HFFc6 (cell line): ENCODE data around the gene OR10C1. TPM values are rescaled to one million over a fixed set of nuclear protein-coding genes. Genes with fewer than 3 reads are reported as not detected.

Experiments
- DNase-seq: peaks from one replicate; pipeline ENCODE4 v3.0.0-alpha.2; 2018
- H3K27ac Mint-ChIP-seq: 2 replicates; pipeline ENCODE4 v1.8.0; 2020; ENCODE audit warnings: mild to moderate bottlenecking, mixed read lengths
- H3K27me3 Mint-ChIP-seq: 2 replicates; pipeline ENCODE4 v1.8.0; 2021; ENCODE audit warnings: mild to moderate bottlenecking, moderate library complexity, mixed read lengths; ENCODE audit not compliant: insufficient read depth
- H3K36me3 Mint-ChIP-seq: 2 replicates; pipeline ENCODE4 v1.8.0; 2021; ENCODE audit warnings: low read depth, mixed read lengths
- H3K4me1 Mint-ChIP-seq: 2 replicates; pipeline ENCODE4 v1.8.0; 2020; ENCODE audit warnings: low read depth, mixed read lengths
- H3K4me3 Mint-ChIP-seq: 2 replicates; pipeline ENCODE4 v1.8.0; 2020; ENCODE audit warnings: mild to moderate bottlenecking, moderate library complexity, mixed read lengths
- H3K9me3 Mint-ChIP-seq: 2 replicates; pipeline ENCODE4 v1.8.0; 2020; ENCODE audit warnings: mild to moderate bottlenecking, mixed read lengths
- total RNA-seq, 6 experiments: library from RNA; stranded (reverse); fragmentation: NEBNext Ultra II Directional; extraction: Animal tissue kit (Norgen Biotek cat#: 25700); gene quantifications; 2 replicates in 1 of 6; 3 replicates in 5 of 6; pipeline ENCODE4 v1.2.3, GENCODE V29; 2021
- TF ChIP-seq, protein P1 (sequence below): fragments of 200-600 bp; sonication (generic); IDR thresholded peaks from 2 replicates; pipeline ENCODE4 v1.5.0; 2021; ENCODE audit warnings: antibody characterized with exemption, mild to moderate bottlenecking

Gene OR10C1
- total RNA-seq, 6 experiments from 2014 or later: not detected

DNA sequence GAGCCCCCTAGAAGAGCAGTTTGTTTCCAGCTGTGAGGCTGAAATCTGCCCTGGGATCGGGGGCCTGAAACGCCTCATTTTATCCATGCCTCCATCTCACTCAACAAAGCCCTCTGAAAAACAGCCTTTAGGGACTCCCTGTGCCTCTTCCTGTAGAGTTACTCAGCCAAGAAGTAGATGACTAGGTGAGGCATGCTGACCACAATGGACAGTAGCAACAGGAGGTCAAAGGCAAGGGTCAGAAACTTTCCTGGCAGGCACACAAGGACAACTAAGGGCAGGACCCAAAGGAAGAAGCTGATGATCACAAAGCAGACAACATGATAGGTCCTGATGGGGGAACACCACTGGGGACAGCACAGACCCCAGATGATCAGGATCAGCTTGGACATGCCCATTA is 35.9 kb downstream of the OR10C1 start:
- TF ChIP-seq, protein P1, sequence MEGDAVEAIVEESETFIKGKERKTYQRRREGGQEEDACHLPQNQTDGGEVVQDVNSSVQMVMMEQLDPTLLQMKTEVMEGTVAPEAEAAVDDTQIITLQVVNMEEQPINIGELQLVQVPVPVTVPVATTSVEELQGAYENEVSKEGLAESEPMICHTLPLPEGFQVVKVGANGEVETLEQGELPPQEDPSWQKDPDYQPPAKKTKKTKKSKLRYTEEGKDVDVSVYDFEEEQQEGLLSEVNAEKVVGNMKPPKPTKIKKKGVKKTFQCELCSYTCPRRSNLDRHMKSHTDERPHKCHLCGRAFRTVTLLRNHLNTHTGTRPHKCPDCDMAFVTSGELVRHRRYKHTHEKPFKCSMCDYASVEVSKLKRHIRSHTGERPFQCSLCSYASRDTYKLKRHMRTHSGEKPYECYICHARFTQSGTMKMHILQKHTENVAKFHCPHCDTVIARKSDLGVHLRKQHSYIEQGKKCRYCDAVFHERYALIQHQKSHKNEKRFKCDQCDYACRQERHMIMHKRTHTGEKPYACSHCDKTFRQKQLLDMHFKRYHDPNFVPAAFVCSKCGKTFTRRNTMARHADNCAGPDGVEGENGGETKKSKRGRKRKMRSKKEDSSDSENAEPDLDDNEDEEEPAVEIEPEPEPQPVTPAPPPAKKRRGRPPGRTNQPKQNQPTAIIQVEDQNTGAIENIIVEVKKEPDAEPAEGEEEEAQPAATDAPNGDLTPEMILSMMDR: no peak
- no peaks in the 10 kb centered on the region for H3K27me3 Mint-ChIP-seq
- peaks cover 56% of the 10 kb centered on the region for H3K9me3 Mint-ChIP-seq
- no peaks in the 10 kb centered on the region for H3K4me1 Mint-ChIP-seq
- no peak for DNase-seq
- H3K36me3 Mint-ChIP-seq: peaks cover 6% of the 10 kb centered on the region; the same call in 1 of the 2 replicates
- H3K27ac Mint-ChIP-seq: no peak overlapping the region
- H3K4me3 Mint-ChIP-seq: no peak overlapping the region

DNA sequence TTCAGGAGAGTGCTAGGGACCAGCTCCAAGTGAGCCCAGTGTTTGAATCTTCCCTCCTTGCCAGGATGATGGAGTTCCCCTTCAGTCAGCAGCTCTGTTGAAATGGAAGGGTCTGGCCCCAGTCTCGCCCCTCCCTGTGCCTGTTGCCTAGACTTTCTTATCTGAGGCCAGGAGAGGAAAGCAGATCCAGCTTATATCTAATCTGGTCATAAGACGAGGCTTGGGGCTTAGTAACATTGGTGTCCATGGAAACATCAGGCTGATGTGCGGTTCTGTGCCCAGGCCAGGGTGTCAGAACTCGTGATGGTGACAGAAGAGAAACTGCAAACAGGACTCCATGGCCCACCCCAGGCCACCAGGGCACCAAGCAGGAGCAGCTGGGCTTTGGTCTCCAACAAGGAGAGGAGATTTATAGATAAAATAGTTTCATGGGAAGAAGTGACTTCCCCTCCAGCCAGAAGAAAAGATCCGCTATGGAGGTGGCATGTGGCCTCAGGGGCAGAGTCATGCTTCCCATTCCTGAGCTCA is 38.9 kb downstream of the OR10C1 start:
- no peak for DNase-seq
- Mint-ChIP-seq H3K27ac (no peak overlapping the region), H3K36me3 (no peaks in the 10 kb centered on the region), H3K4me3 (no peak overlapping the region), H3K27me3 (no peaks in the 10 kb centered on the region), H3K9me3 (peaks cover 62% of the 10 kb centered on the region), H3K4me1 (no peaks in the 10 kb centered on the region)
- TF ChIP-seq, protein P1: no peak

DNA sequence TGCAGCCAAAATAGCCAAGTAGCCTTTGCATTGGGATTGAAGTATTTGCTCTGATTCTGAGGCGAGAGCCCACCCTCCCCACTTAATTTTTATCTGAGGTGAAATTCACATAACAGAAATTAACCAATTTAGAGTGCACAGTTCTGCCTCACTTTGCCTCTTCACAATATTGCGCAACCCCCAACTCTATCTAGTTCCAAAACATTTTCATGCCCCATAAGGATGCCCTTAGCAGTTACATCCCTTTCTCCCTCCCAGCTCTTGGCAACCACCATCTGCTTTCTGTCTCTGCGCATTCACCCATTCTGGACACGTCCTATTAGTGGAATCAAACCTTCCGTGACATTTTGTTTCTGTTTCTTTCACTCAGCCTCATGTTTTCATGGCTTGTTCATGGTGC is 39.6 kb downstream of the OR10C1 start:
- H3K9me3 Mint-ChIP-seq: peaks cover 60% of the 10 kb centered on the region
- no peak for DNase-seq
- no peak overlapping the region for H3K4me3 Mint-ChIP-seq
- no peaks in the 10 kb centered on the region for H3K36me3 Mint-ChIP-seq
- TF ChIP-seq, protein P1: no peak
- no peaks in the 10 kb centered on the region for H3K27me3 Mint-ChIP-seq
- H3K4me1 Mint-ChIP-seq: no peaks in the 10 kb centered on the region
- no peak overlapping the region for H3K27ac Mint-ChIP-seq

DNA sequence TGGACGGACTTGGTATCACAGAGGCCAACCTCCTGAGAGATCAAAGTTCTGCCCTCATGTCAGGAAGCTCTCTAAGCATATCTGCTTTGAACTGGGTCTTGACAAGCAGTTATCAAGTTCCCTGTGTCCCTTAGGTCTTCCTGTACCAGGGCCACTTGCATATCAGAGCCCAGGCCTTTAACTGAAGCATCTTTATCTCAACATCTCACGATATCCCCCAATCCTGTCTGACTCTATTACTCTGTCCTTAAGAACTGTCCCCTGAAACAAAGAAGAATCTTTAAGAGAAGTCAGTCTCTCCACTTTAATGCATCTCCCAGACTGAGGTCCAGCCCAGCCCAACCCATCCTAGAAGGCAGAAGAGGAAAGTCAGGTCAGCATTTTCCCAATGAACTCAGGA is 40.5 kb downstream of the OR10C1 start:
- Mint-ChIP-seq H3K9me3 (peaks cover 60% of the 10 kb centered on the region), H3K27me3 (no peaks in the 10 kb centered on the region), H3K27ac (no peak overlapping the region), H3K36me3 (no peaks in the 10 kb centered on the region), H3K4me3 (no peak overlapping the region), H3K4me1 (no peaks in the 10 kb centered on the region)
- DNase-seq: no peak
- TF ChIP-seq, protein P1: no peak

DNA sequence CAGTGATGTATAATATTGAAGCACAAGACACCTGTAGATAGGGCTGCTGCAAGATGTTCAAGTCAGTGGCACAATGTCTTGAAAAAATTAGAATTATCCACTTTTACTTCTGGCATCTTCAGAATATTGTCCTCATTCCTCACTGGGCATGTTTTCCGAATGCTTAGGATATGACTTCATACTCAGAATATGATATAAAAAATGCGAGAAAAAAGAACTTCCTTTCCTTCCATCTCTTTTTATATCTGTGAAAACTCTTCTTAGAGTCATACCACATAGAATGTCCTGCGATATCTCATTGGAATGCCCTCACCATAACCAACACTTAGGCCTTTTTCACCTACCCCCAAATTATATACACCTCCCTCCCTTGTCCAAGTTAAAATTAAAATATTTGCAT is 44.1 kb downstream of the OR10C1 start:
- no peak overlapping the region for H3K4me3 Mint-ChIP-seq

More for the DNA sequence above, 44.1 kb downstream of the OR10C1 start:
- Mint-ChIP-seq H3K27ac (no peak overlapping the region), H3K36me3 (no peaks in the 10 kb centered on the region), H3K27me3 (no peaks in the 10 kb centered on the region; the same call in 1 of the 2 replicates), H3K9me3 (peaks cover 46% of the 10 kb centered on the region), H3K4me1 (no peaks in the 10 kb centered on the region)
- TF ChIP-seq, protein P1: no peak
- DNase-seq: no peak
